GM13976 (cell line): ENCODE measurements around the gene C2orf74.

Experiments
- DNase-seq: peaks from one replicate; pipeline ENCODE4 v3.0.0; 2012; ENCODE audit warnings: low spot score
- in situ Hi-C: fragments of 300-500 bp; cut with MboI; formaldehyde crosslinking; loops from one replicate; pipeline ENCODE4 v1.12.0; 2022; ENCODE audit warnings: low sequenced_read_pairs, mixed read lengths, inconsistent platforms; ENCODE audit not compliant: unreplicated experiment
- TF ChIP-seq, protein P1 (sequence below): IDR thresholded peaks from 2 replicates; pipeline ENCODE4 v1.5.1; 2012; ENCODE audit warnings: borderline replicate concordance, mild to moderate bottlenecking; ENCODE audit not compliant: insufficient read depth; ENCODE audit errors: extremely low read depth, missing control alignments, control extremely low read depth

C2orf74 gene

DNA sequence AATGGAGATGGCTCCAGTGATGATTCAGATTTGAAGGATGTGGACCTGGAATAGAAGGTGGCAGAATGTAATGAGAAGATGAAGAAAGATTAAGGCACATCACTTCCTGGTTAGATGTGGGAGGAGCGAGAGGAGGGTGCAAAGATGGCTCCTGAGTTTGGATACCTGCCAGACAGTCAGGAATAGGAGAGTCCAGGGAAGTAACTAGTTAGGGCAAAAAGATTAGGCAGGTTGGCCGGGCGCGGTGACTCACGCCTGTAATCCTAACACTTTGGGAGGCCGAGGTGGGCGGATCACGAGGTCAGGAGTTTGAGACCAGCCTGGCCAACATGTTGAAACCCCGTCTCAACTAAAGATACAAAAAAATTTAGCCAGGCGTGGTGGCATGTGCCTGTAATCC is 5.6 kb downstream of the C2orf74 start:
- no peak for DNase-seq
- TF ChIP-seq, protein P1, sequence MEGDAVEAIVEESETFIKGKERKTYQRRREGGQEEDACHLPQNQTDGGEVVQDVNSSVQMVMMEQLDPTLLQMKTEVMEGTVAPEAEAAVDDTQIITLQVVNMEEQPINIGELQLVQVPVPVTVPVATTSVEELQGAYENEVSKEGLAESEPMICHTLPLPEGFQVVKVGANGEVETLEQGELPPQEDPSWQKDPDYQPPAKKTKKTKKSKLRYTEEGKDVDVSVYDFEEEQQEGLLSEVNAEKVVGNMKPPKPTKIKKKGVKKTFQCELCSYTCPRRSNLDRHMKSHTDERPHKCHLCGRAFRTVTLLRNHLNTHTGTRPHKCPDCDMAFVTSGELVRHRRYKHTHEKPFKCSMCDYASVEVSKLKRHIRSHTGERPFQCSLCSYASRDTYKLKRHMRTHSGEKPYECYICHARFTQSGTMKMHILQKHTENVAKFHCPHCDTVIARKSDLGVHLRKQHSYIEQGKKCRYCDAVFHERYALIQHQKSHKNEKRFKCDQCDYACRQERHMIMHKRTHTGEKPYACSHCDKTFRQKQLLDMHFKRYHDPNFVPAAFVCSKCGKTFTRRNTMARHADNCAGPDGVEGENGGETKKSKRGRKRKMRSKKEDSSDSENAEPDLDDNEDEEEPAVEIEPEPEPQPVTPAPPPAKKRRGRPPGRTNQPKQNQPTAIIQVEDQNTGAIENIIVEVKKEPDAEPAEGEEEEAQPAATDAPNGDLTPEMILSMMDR: no peak
- in situ Hi-C loops: no loop called here

- DNase-seq: no peak
- in situ Hi-C loops: no loop called here
- TF ChIP-seq, protein P1: no peak
Observed at GRCh38 chr2:61172671-61173070, 10.7 kb downstream of the C2orf74 start.

DNA sequence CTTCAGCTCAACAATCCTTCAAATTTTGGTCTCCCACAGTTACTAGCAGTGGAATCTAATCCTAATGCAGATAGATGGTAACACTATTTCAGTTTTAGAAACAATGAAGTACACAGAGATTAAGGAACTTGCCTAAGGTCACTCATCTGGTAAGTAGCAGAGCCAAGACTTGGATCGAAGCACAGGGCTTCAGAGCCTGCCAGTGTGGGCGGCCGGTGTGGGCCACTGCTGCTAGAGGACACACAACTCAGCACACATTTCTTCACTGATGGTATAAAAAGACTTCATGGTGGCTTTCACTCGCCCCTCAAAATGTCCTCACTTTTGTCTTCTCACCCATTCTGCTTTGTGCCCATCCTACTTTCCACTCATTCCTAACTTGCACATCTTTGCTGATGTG is 11.1 kb downstream of the C2orf74 start:
- in situ Hi-C loops: no loop called here
- TF ChIP-seq, protein P1: no peak
- DNase-seq: no peak

GRCh38 chr2:61175036-61175435 is 13.0 kb downstream of the C2orf74 start:
- no peak for DNase-seq
- TF ChIP-seq, protein P1: no peak
- in situ Hi-C loops: no loop called here

GRCh38 chr2:61176755-61177726 is 15.1 kb downstream of the C2orf74 start:
- in situ Hi-C loops: no loop called here
- DNase-seq: peak; percentile 99
- TF ChIP-seq, protein P1: no peak

GRCh38 chr2:61177727-61178549 is 15.9 kb downstream of the C2orf74 start:
- TF ChIP-seq, protein P1: no peak
- in situ Hi-C loops: no loop called here
- DNase-seq: no peak
